Measurements from ENCODE around the gene KLK1.
"Not testable (repeated sequence)": the region's sequence is repeated elsewhere in the genome, so short reads cannot be mapped to it uniquely, and the experiment has no call there.

The KLK1 gene

DNA sequence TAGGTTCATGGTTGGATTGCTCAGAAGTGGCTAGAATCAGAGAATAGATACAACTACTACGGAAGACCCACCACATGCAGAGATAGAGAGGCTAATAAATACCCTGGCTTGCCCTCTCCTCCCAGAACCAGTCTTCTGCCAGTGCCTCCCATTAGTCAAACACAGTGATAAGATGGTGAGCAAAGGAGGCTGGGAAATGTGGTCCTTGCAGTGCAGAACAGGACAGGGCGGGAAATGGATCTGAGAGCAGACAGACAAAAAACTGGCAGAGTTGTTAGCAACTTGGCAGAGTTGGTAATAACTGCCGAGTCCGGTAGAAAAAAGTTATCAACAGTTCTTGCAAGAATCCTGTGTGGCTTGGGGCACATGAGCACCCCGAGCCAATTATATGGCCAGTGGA, 8.7 kb downstream of the KLK1 start:
- DNase-seq (ENCODE audit: low read depth), result no peak

DNA sequence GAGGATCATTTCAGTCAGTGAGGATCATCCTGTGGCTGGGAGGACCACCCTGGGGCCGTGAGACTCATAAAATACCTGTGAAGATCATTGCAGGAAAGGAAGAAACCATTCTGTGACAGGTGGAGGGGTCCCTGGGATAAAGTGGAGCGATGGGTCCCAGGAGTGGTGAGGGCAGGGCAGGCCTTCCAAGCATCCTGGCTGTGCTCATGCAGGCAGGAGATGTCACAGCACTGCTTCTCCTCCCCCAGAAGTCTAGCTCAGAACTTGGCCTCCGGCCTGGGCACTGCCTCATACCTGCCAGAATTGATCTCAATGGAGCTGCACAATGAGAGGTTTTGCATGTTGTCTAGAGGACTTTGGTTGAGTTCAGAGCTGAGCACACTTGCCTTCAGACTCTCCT, 11.1 kb downstream of the KLK1 start:
- no peak for DNase-seq (ENCODE audit: low read depth)

DNA sequence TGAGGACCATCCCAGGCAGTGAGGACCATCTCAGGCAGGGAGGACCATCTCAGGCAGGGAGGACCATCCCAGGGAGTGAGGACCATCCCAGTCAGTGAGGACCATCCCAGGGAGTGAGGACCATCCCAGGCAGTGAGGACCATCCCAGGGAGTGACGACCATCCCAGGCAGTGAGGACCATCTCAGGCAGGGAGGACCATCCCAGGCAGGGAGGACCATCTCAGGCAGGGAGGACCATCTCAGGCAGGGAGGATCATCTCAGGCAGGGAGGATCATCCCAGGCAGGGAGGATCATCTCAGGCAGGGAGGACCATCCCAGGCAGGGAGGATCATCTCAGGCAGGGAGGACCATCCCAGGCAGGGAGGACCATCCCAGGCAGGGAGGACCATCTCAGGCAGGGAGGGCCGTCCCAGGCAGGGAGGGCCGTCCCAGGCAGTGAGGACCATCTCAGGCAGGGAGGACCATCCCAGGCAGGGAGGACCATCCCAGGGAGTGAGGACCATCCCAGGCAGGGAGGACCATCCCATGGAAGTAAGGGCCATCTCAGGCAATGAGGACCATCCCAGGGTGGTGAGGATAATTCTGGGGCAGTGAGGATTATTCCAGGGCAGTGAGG, 11.9 kb downstream of the KLK1 start:
- DNase-seq (ENCODE audit: low read depth), result not testable (repeated sequence)

DNA sequence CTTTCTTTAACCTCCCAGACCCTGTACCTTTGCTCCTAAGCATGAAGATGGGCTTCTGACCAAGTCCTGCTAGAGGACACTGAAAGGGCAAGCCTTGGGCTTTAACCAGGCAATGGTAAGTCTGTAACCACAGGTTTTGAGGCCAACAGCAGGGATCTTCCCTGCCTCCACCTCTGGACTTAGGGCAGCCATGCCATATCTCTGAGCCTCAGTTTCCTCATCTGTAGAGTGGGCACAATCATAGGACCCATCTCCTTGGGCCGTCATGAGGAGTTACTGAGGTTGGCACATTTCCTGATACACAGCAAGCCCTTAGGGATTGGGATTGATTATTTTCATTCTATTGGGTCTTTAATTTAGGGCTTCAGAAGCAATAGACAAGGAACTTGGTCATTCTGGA, 14.7 kb downstream of the KLK1 start:
- no peak for DNase-seq (ENCODE audit: low read depth)

DNA sequence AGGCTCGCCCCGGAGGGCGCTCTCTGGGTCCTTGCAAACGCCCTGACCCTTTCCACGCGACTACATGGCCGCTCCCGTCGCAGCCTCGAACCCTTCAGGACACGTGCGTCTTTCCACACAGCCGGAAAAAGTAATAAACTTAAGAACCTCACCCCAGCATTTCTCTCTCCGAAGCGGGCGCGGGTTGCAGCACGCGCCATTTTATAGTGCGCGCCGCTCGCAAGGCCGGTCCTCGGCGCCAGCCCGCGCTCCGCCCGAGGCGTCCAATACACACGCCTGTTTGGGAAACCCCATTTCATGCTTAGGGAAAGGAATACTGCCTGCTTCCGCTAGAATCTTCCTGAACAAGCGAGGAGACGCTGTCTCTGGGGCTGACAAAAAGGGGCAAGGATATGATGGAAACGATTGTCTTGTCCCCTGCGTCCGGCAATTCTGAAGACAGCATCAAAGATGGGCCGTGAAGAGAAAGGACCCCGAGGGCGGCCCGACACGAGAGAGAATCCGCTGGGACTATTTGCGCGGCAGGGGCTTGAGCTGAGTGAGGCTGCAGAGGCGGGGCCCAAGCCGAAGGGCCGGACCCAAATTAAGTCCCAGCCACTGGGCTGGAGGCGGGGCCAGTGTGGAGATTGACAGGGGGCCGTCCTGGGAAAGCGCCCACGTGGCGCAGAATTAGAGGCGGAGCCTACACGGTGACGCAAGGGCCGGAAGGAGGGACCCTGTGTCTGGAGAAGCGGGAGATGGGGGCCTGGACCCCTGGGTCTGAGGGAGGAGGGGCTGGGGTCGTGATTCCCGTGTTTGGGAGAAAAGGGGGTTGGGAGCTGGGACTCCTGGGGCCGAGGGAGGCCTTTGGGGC, 18.9 kb downstream of the KLK1 start:
- peak; percentile 94 for DNase-seq (ENCODE audit: low read depth)

DNA sequence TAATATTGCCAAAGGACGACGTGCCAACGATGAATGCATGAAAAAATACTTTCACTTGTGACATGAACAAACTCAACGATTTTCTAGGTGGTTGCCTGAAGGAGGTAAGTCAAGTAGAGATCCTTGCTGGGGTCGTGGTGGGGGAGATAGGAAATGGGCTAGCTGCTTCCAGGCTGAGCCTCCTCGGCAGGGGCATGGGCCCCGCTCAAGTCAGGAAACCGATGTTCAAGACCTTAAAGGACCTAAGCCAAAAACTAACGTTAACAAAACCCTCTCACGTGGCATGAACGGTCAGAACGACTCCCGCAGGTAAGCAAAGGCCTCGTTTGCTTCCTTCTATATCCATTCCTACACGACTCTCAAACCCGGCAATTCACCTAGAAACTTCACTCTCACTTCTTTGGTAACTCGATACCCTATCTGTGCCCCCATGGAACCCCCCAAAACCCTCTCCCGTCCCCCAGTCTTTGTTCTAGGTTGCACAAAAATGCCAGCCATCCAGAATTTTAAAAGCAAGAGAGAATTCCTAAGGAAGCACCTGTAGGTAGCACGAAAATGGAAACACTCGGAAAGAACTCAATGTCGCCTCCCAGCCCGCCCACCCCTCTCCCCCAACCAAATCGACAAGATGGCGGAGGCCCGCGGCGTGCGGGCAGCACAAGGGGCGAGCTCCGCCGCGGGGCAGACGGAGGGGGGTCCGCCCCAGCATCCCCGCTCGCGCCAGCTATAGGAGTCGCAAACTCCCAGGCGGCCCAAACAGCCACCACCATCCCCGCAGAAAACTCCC, 19.8 kb downstream of the KLK1 start:
- no peak for DNase-seq (ENCODE audit: low read depth)

DNA sequence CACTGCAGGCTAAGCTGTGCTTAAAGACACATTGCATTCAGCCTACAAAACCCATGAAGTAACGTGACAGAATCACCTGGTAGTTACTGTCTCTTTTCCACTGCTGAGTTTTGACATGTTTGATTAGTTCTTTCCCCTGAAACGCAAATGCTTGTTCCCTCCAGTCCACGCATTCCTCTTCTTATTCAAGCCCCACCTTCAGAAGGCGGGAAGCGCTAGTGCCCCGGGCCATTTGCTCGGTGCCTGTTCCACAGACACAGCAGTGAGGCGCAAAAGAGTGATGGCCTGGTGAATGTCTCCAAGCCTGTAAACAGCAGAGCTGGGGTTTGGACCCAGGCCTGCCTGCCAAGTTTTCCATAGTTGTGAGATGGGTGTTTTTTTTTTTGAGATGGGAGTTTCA, 22.5 kb downstream of the KLK1 start:
- DNase-seq (ENCODE audit: low read depth), result no peak

DNA sequence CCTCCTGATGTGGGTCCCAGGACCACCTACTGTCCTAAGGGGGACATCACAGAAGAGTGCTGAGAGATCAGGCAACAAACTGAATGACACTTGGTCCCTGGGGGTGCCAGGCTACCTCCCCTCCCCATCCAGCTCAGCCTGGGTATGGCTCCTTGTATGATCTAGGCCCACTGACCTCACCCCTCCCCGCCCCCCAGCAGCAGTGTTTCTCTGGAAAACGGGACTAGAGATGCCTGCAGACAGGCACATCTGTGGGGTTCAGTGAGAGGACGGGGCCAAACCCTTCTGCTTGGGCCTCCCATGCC, 24.1 kb downstream of the KLK1 start:
- DNase-seq (ENCODE audit: low read depth), result no peak

DNA sequence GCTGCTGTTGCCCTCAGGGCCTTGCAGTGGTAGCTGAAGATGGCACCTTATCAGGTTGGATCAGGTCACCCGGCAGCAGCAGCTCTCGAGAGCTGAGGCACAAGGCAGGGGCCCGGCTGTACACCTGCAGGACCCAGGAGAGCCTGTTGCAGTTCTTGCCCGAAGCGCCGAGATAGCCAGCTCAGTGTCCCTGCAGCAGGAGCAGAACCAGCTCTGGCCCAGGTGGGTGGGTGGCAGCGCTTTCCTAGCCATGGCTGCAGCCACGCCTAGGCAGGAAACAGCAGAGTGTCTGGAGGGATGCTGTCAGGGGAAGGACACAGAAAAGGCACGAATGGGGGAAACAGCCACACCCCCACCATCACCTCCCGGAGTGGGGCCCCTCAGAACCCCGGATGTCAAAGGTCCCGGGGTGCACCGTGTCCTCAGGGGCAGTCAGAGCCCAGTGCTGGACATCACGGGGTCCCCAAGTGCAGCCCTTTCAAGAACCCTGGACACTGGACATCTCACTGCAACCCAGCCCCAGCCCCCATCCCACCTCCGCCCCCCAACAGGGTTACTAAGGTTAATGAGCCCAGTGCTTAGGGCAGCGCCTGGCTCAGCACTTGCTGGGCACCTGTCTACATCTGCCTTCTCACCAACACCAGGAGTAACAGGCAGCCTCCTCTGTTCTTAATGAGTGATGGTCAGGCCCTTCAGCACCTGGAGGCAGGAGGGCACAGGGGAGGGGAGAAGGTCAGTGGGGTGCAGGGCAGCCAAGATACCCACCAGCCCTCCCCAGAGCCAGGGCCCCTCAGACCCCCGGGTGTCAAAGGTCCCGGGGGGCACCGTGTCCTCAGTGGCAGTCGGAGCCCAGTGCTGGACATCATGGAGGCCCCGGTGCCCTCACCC, 24.7 kb downstream of the KLK1 start:
- no peak for DNase-seq (ENCODE audit: low read depth)

DNA sequence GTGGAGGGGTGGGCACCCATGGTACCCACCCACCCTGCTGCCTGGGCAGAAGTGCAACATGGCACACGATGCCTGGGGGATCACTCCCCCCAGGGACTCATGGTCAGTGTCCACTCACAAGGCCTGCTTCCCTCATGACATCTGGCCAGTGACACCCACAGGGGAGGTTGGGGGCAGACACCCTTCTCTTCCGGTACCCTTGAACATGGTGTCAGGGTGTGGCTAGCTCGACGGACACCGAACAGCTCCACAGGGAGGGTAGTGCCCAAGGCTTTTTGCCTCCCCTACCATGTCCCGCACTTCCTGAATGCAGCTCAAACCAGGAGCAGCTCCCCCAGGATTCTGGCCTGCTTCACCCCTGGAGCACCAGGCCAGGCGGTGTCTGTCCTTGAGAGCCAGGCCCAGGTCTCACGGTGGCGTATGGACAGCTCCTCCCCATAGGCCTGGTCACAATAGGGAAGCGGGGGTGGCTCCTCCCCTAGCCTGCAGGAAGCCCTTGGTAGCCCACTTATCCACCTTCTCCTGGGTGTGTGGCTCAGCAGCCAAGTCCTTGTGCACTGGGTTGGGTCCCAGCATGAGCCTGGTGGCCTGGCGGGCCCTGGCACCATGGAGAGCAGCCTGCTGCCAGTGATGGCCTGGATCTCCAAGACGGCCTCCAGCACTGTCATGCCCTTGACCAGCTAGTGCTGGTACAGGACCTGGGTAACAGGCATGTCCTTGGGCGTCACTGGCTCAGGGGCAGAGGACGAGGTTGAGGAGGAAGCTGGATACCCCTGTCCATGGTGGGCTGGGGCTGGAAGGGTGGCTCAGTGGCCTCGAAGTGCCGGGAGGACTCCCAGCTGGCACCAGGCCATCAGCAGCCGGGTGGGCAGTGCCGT, 25.6 kb downstream of the KLK1 start:
- no peak for DNase-seq (ENCODE audit: low read depth)

DNA sequence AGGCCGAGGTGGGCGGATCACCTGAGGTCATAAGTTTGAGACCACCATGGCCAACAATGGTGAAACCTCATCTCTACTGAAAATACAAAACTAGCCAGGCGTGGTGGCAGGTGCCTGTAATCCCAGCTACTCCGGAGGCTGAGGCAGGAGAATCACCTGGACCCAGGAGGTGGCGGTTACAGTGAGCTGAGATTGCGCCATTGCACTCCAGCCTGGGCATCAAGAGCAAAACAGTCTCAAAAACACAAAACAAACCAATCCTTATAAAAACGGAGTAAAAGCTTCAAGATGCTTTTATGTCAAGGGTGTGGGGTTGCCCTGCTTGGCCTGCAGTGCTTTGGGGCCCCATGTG, 26.2 kb downstream of the KLK1 start:
- no peak for DNase-seq (ENCODE audit: low read depth)

DNA sequence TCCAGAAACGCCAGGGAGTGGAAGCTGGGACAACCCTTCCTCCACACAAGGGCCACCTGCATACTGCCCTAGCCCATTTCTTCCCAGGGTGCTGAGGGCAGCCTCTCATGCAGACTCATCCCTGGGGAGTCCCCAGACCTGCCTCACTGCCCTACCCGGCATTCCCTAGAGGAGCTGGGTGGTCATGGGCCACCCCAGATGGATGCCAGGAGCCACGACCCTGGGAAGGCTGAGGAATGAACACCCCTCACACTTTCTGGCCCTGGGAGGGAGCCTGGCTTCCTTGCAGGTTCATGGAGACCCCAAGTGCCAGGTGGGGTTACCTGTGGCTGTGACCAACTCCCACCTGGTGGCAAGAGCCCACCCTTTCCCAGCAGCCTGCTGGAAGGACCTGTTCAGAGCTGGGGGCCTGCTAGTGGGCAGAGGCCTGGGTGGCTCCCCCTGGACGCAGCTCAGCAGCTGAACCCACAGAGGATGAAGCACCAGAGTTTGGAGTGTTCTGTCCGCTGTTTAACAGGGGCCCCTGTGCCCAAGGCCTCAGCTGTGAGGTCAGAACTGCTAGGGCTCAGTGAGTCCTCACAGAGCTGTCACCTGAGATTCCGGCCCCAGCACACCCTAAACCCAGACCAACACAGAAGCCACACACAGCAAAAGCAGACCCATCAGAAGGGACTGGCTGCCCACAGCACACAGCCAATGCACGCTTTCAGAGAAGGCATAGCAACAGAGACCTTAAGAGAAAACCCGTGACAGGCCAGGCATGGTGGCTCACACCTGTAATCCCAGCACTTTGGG, 26.8 kb downstream of the KLK1 start:
- no peak for DNase-seq (ENCODE audit: low read depth)

DNA sequence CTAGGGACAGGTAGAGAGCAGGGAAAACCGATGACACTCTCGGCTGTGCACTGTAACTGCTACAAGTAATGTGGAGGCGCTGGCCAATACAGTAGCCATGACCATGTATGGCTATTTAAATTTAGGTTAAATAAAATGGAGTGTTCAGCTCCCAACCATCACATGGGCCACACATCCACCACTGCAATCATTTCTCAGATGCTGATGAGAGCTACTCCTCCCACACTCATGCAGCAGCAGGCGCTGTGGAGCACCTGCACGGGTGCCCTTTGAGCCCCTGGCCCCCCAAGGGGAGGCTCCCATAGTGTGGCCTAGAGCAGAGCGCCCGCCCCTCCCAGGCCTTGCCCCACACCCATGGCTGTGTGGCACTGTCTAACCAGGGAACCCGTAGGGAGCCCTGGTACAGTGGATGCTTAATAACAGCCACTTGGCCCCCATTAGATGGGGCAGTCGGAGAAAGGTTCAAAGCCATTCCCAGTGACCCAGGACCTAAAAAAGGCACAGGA, 27.4 kb downstream of the KLK1 start:
- DNase-seq (ENCODE audit: low read depth), result no peak

DNA sequence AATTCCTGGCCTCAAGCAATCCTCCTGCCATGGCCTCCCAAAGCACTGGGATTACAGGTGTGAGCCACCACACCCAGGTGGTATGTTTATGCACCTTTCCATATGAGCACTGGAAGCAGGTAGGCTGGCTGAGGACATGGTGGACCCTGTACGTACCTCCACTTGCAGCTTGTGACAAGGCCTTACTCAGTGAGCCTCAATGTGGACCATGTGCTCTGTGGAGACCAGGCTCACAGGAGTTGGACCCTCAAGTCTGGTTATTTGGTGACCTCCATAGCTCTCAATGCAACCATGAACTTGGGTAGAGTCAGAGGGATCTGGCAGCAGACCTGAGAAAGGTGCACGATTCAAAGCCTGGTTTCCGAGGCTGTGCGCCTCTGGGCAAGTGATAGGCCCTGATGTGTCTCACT, 27.9 kb downstream of the KLK1 start:
- DNase-seq (ENCODE audit: low read depth), result no peak

DNA sequence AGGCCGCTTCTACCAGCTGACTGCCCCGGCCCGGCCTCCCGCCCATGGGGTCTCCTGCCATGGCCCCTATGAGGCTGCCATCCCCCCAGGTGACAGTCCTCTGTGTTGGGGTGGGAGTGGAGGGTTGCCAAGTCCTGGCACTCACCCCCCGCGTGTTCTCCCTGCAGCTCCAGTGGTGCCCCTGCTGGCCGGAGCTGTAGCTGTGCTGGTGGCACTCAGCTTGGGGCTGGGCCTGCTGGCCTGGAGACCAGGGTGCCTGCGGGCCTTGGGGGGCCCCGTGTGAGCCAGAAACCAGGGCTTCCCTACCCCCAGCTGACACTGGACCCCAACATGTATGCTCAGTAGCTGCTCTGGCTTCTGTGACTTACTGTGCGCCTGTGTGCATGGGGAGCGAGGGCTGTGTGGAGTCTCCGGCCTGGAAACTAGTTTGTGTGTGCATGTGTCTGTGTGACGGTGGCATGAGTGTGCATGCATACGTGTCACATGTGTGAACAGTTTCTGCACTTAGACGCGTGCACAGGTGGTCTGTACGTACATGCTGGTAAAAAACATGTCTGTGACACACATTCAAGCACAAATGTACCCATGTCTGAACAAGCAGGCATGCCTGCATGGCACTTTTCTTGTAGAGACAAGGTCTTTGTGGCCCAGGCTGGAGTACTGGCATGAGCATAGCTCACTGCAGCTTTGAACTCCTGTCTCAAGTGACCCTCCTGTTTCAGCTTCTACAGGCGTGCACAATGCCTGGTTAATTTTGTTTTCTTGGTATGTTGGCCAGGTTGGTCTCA, 28.5 kb downstream of the KLK1 start:
- DNase-seq (ENCODE audit: low read depth), result no peak

DNA sequence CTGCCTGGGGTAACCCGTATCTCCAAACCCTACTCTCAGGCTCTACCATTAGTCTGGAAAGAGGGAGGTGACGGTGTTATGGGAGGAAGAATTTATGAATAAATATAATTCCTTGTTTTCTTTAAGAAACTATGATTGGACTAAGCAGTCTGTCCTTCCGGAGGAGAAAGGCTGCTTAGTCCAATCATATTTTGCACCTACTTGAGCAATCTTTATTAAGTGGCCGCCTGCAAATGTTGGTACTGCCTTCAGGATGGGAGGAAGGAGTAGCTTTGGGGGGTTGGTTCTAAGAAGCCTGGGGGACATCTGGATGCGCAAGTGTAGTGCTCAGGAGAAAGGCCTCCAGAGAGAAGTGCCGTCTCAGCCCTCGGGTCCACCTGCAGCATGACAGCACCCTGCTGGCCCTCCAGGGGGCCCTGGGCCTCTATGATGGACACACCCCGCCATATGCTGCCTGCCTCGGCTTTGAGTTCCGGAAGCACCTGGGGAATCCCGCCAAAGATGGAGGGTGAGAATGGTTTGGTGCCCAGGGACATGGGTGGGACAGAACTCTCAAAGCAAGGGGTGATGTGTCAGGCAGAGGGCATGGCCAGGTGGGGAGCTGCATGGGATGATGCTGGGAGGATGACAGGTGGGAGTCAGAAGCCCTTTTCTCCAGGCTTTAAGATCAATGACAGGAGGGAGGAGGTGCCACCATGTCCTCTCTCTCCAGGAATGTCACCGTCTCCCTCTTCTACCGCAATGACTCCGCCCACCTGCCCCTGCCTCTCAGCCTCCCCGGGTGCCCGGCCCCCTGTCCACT, 29.3 kb downstream of the KLK1 start:
- DNase-seq (ENCODE audit: low read depth), result no peak

DNA sequence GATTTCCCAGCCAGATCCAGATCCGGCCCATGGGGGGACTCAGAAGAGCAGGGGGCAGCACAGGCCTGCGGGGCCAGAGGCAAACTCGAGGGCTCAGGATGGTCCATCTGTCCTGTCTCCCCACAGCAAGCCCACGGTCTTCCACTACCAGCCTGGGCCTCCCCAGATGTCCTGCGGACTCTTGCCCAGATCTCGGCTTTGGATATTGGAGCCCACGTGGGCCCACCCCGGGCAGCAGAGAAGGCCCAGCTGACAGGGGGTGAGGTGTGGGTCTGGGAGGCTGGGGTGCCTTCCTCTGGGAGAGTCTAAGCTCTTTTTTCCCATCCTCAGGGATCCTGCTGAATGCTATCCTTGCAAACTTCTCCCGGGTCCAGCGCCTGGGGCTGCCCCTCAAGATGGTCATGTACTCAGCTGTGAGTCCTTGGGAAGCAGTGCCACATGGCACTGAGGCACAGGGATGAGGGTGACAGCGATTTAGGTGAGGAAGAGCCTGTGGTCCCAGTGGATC, 30.0 kb downstream of the KLK1 start:
- no peak for DNase-seq (ENCODE audit: low read depth)
